Endodermal cell (in vitro differentiated cells): ENCODE data around the gene AFF2. TPM values are rescaled to one million over a fixed set of nuclear protein-coding genes. Genes with fewer than 3 reads are reported as not detected.

Source experiments
- DNase-seq: peaks from one replicate; pipeline ENCODE4 v3.0.0-alpha.2; 2017
- H3K27ac ChIP-seq: 2 replicates; pipeline ENCODE4 v1.5.1; 2013; ENCODE audit warnings: mild to moderate bottlenecking, low read depth, low read length, moderate library complexity
- H3K27me3 ChIP-seq: 2 replicates; pipeline ENCODE4 v1.6.1; 2013; ENCODE audit warnings: mild to moderate bottlenecking, low read length, moderate library complexity; ENCODE audit not compliant: insufficient read depth, control insufficient read depth, poor library complexity, severe bottlenecking
- H3K36me3 ChIP-seq: 2 replicates; pipeline ENCODE4 v1.7.0; 2013; ENCODE audit warnings: mild to moderate bottlenecking, low read length, moderate library complexity; ENCODE audit not compliant: control insufficient read depth, insufficient read depth
- H3K4me1 ChIP-seq: one replicate; pipeline ENCODE4 v1.7.0; 2013; ENCODE audit warnings: low read length; ENCODE audit not compliant: control insufficient read depth, insufficient read depth
- H3K4me3 ChIP-seq: 2 replicates; pipeline ENCODE4 v1.5.1; 2013; ENCODE audit warnings: mild to moderate bottlenecking, low read length, moderate library complexity
- H3K9ac ChIP-seq: 2 replicates; pipeline ENCODE4 v1.6.1; 2013; ENCODE audit warnings: mild to moderate bottlenecking, low read length, moderate library complexity; ENCODE audit not compliant: poor library complexity, severe bottlenecking; ENCODE audit errors: extremely low read depth
- H3K9me3 ChIP-seq: 2 replicates; pipeline ENCODE4 v1.6.1; 2013; ENCODE audit warnings: mild to moderate bottlenecking, low read length, moderate library complexity; ENCODE audit not compliant: control insufficient read depth
- H3K27ac Mint-ChIP-seq: 2 replicates; pipeline ENCODE4 v1.8.0; 2020; ENCODE audit warnings: mixed read lengths
- H3K27me3 Mint-ChIP-seq: 2 replicates; pipeline ENCODE4 v1.8.0; 2021; ENCODE audit warnings: mild to moderate bottlenecking, mixed read lengths; ENCODE audit not compliant: insufficient read depth
- H3K36me3 Mint-ChIP-seq: 2 replicates; pipeline ENCODE4 v1.8.0; 2020; ENCODE audit warnings: low read depth, mixed read lengths
- H3K4me1 Mint-ChIP-seq: 2 replicates; pipeline ENCODE4 v1.8.0; 2020; ENCODE audit warnings: mixed read lengths
- H3K4me3 Mint-ChIP-seq: 2 replicates; pipeline ENCODE4 v1.8.0; 2020; ENCODE audit warnings: mild to moderate bottlenecking, moderate library complexity, mixed read lengths
- H3K9me3 Mint-ChIP-seq: 2 replicates; pipeline ENCODE4 v1.8.0; 2020; ENCODE audit warnings: mild to moderate bottlenecking, mixed read lengths
- CTCF ChIP-seq: fragments of 200-600 bp; sonication (generic); conservative IDR thresholded peaks from 2 replicates; pipeline ENCODE4 v1.5.0; 2021; ENCODE audit warnings: antibody characterized with exemption, mild to moderate bottlenecking
- WGBS, 2 experiments: methylation state at CpG; one replicate each; pipeline versions ENCODE4 v1.1.5 to v1.1.7; 2013; ENCODE audit warnings: missing lambda C conversion rate in 2 of 2, mixed read lengths in 1 of 2; ENCODE audit not compliant: insufficient coverage in 1 of 2, insufficient read length in 1 of 2; 5-methylcytosine and 5-hydroxymethylcytosine counted together
- total RNA-seq, 2 donors: library from RNA; stranded (reverse); fragmentation: NEBNext Ultra II Directional in 1 of 2; extraction: Animal tissue kit (Norgen Biotek cat#: 25700) in 1 of 2; gene quantifications; 2 replicates in 1 of 2; 3 replicates in 1 of 2; pipeline ENCODE4 v1.2.1, GENCODE V29; 2021

Gene AFF2
- total RNA-seq, 2 donors from 2014 or later = 3.7 to 5.6 TPM

GRCh38 chrX:148612431-148612830, 112.0 kb downstream of the AFF2 start:
- no peaks in the 10 kb centered on the region for H3K27me3 Mint-ChIP-seq
- H3K27ac Mint-ChIP-seq = no peak overlapping the region
- no peak overlapping the region for H3K4me3 Mint-ChIP-seq
- H3K4me3 ChIP-seq = no peak overlapping the region
- no peak overlapping the region for H3K9ac ChIP-seq
- no peak overlapping the region for H3K27ac ChIP-seq
- no peaks in the 10 kb centered on the region for H3K36me3 ChIP-seq
- no peak for DNase-seq
- H3K9me3 ChIP-seq = no peaks in the 10 kb centered on the region
- no peaks in the 10 kb centered on the region for H3K4me1 ChIP-seq
- no peaks in the 10 kb centered on the region for H3K27me3 ChIP-seq
- TF ChIP-seq CTCF = no peak
- peaks cover 32% of the 10 kb centered on the region for H3K9me3 Mint-ChIP-seq
- H3K36me3 Mint-ChIP-seq = no peaks in the 10 kb centered on the region
- WGBS, 2 experiments = 85% methylated on average over 1 of the region's 2 CpGs; no CpG with 5 or more reads in 1 of the 2 experiments
- peaks cover 7% of the 10 kb centered on the region for H3K4me1 Mint-ChIP-seq

GRCh38 chrX:148613636-148614035, 113.2 kb downstream of the AFF2 start:
- Histone ChIP-seq H3K27ac (no peak overlapping the region), H3K27me3 (no peaks in the 10 kb centered on the region), H3K9ac (no peak overlapping the region), H3K9me3 (no peaks in the 10 kb centered on the region), H3K4me3 (no peak overlapping the region), H3K36me3 (no peaks in the 10 kb centered on the region), H3K4me1 (no peaks in the 10 kb centered on the region)
- DNase-seq = no peak
- WGBS, 2 experiments = 60% methylated on average over 1 of the region's 4 CpGs; no CpG with 5 or more reads in 1 of the 2 experiments
- H3K27ac Mint-ChIP-seq = no peak overlapping the region
- no peak overlapping the region for H3K4me3 Mint-ChIP-seq
- no peak for TF ChIP-seq CTCF
- no peaks in the 10 kb centered on the region for H3K36me3 Mint-ChIP-seq
- no peaks in the 10 kb centered on the region for H3K27me3 Mint-ChIP-seq
- peaks cover 7% of the 10 kb centered on the region for H3K4me1 Mint-ChIP-seq
- peaks cover 41% of the 10 kb centered on the region for H3K9me3 Mint-ChIP-seq

GRCh38 chrX:148615491-148615890, 115.1 kb downstream of the AFF2 start:
- DNase-seq = no peak
- H3K4me3 ChIP-seq = no peak overlapping the region
- H3K27me3 ChIP-seq = no peaks in the 10 kb centered on the region
- no peak overlapping the region for H3K4me3 Mint-ChIP-seq
- H3K36me3 Mint-ChIP-seq = no peaks in the 10 kb centered on the region
- no peak overlapping the region for H3K27ac Mint-ChIP-seq
- peaks cover 3% of the 10 kb centered on the region for H3K4me1 Mint-ChIP-seq
- H3K9me3 Mint-ChIP-seq = peaks cover 39% of the 10 kb centered on the region
- H3K27ac ChIP-seq = no peak overlapping the region
- TF ChIP-seq CTCF = no peak
- H3K36me3 ChIP-seq = no peaks in the 10 kb centered on the region
- H3K27me3 Mint-ChIP-seq = no peaks in the 10 kb centered on the region
- H3K4me1 ChIP-seq = no peaks in the 10 kb centered on the region
- WGBS, 2 experiments = no CpG with 5 or more reads among the region's 2 CpGs
- no peak overlapping the region for H3K9ac ChIP-seq
- no peaks in the 10 kb centered on the region for H3K9me3 ChIP-seq
